ENCODE measurements around the gene CDKL4.
"Not testable (repeated sequence)": the region's sequence is repeated elsewhere in the genome, so short reads cannot be mapped to it uniquely, and the experiment has no call there.

- not testable (repeated sequence) for TF ChIP-seq POLR2A, POLR2AphosphoS5 (IDR thresholded peaks at IDR 0.05; ENCODE audit: low read depth, low read length)
Observed at GRCh38 chr2:39138187-39138836, 105.5 kb downstream of the CDKL4 start.

Measured in GM12891 (cell line).